ENCODE data around the gene PTPN13.

- no peak for TF ChIP-seq CTCF (IDR thresholded peaks at IDR 0.05)
- TF ChIP-seq POLR2A (IDR thresholded peaks at IDR 0.05) = no peak
- TF ChIP-seq POLR2AphosphoS5 (IDR thresholded peaks at IDR 0.05; ENCODE audit: insufficient read depth in 1 of 2, low read depth in 1 of 2) = no peak
Measured at GRCh38 chr4:86718152-86718551, 124.0 kb downstream of the PTPN13 start.
